Neutrophil (primary cell): ENCODE results near the gene SULT4A1.

Experiments used
- H3K27ac ChIP-seq: fragments of 200-600 bp; sonication (generic); 2 replicates; pipeline ENCODE4 v1.5.1; 2016; ENCODE audit warnings: mild to moderate bottlenecking, moderate library complexity
- H3K27me3 ChIP-seq: fragments of 200-600 bp; sonication (generic); 2 replicates; pipeline ENCODE4 v1.6.0; 2016; ENCODE audit warnings: mild to moderate bottlenecking
- H3K36me3 ChIP-seq: fragments of 200-600 bp; sonication (generic); 2 replicates; pipeline ENCODE4 v1.5.1; 2017
- H3K4me1 ChIP-seq, 2 experiments: fragments of 200-600 bp in 1 of 2; sonication (generic) in 1 of 2; 1 replicate in 1 of 2; 2 replicates in 1 of 2; pipeline versions ENCODE4 v1.5.1 to v1.6.1; 2013 to 2016; ENCODE audit warnings: low read depth in 1 of 2, low read length in 1 of 2, mild to moderate bottlenecking in 1 of 2, moderate library complexity in 1 of 2; ENCODE audit not compliant: control insufficient read depth in 1 of 2, insufficient read depth in 1 of 2
- H3K4me3 ChIP-seq, 2 experiments: fragments of 200-600 bp in 1 of 2; sonication (generic) in 1 of 2; 1 replicate in 1 of 2; 2 replicates in 1 of 2; pipeline ENCODE4 v1.5.1; 2013 to 2016; ENCODE audit warnings: low read depth in 1 of 2, low read length in 1 of 2, mild to moderate bottlenecking in 1 of 2, moderate library complexity in 1 of 2
- H3K9me3 ChIP-seq: fragments of 200-600 bp; sonication (generic); 2 replicates; pipeline ENCODE4 v1.5.1; 2016
- TF ChIP-seq, protein P1 (sequence below): fragments of 200-600 bp; sonication (generic); IDR thresholded peaks from 2 replicates; pipeline ENCODE4 v1.5.1; 2016; ENCODE audit warnings: antibody characterized with exemption

The SULT4A1 gene

DNA sequence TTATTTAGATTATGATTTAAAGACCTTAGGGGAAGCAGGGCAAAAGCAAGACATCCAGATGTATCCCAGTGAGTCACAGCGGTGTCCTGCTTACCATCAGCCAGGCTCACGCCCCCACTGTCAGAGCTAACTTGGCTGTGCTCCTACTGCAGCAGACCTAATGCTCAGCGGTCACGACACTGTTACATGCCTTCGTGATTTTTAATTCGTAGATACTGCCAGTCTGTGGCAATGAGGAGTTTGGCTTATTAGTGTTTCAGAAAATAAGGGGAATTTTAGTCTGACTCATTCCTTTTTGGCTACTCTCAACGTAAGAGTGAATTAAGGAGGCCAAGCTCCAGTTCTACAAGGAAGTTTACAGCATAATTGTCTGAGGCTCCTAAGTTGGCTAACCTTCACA is 72.9 kb downstream of the SULT4A1 start:
- H3K36me3 ChIP-seq, result no peaks in the 10 kb centered on the region

DNA sequence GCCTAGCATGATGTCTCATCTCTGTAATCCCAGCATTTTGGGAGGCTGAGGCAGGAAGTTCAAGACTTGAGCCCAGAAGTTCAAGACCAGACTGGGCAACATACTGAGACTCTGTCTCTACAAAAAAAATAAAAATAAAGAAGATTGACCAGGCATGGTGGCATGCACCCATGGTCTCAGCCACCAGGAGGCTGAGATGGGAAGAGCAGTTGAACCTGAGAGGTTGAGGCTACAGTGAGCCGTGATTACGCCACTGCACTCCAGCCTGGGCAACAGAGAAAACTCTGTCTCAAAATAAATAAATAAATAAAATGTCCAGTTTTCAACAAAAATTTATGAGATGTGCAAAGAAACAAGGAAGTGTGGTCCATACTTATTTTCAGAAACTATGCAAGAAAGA is 78.5 kb downstream of the SULT4A1 start:
- H3K4me1 ChIP-seq, result no peaks in the 10 kb centered on the region
- no peaks in the 10 kb centered on the region for H3K36me3 ChIP-seq
- peaks cover 8% of the 10 kb centered on the region for H3K27me3 ChIP-seq
- TF ChIP-seq, protein P1, sequence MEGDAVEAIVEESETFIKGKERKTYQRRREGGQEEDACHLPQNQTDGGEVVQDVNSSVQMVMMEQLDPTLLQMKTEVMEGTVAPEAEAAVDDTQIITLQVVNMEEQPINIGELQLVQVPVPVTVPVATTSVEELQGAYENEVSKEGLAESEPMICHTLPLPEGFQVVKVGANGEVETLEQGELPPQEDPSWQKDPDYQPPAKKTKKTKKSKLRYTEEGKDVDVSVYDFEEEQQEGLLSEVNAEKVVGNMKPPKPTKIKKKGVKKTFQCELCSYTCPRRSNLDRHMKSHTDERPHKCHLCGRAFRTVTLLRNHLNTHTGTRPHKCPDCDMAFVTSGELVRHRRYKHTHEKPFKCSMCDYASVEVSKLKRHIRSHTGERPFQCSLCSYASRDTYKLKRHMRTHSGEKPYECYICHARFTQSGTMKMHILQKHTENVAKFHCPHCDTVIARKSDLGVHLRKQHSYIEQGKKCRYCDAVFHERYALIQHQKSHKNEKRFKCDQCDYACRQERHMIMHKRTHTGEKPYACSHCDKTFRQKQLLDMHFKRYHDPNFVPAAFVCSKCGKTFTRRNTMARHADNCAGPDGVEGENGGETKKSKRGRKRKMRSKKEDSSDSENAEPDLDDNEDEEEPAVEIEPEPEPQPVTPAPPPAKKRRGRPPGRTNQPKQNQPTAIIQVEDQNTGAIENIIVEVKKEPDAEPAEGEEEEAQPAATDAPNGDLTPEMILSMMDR, result no peak
- no peaks in the 10 kb centered on the region for H3K9me3 ChIP-seq
- no peak overlapping the region for H3K27ac ChIP-seq
- no peak overlapping the region for H3K4me3 ChIP-seq

More for the DNA sequence above, 72.9 kb downstream of the SULT4A1 start:
- TF ChIP-seq, protein P1, result no peak
- H3K4me1 ChIP-seq, result no peaks in the 10 kb centered on the region
- peaks cover 15% of the 10 kb centered on the region for H3K27me3 ChIP-seq
- no peaks in the 10 kb centered on the region for H3K9me3 ChIP-seq
- no peak overlapping the region for H3K27ac ChIP-seq
- H3K4me3 ChIP-seq, result no peak overlapping the region

DNA sequence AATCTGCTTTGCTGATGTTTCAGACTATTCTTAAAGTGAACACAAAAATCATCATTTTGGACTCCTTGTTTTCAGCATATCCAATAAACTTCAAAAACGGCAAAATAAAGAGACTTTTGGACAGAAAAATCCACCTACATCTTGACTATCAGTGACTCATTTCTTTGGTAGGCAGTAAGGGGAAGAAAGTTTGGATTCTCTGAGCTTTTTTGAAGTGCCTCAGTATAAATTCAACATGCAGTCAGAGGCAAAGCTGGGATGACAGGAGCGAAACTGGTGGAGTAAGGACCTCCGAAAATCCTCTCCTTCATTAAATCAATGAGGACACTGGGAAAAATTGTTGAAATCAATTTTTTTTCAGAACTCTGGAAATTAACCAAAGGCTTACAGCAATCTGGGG is 79.9 kb downstream of the SULT4A1 start:
- Histone ChIP-seq H3K4me3 (no peak overlapping the region), H3K4me1 (no peaks in the 10 kb centered on the region), H3K27ac (no peak overlapping the region), H3K27me3 (peaks cover 7% of the 10 kb centered on the region), H3K36me3 (no peaks in the 10 kb centered on the region), H3K9me3 (no peaks in the 10 kb centered on the region)
- TF ChIP-seq, protein P1, result no peak

DNA sequence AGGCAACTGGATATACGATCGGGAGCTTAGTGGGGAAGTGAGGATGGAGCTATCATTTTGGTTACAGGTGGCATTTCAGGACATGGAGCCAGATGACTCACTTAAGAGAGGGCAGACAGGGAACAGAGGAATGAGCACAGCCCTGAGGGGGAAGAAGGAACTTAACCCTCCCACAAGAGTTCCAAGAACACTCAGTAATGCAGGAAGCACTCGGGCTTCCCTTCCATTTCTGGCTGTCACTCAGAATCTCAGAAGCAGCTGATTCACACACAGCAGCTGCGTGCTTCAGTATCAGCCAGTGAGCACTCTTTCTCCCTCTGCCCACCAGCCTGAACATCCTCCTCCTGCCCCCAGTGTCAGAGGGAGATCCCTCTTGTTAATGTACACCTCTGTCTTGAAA is 85.0 kb downstream of the SULT4A1 start:
- H3K4me3 ChIP-seq, result no peak overlapping the region
- peaks cover 7% of the 10 kb centered on the region for H3K27me3 ChIP-seq
- no peaks in the 10 kb centered on the region for H3K9me3 ChIP-seq
- H3K4me1 ChIP-seq, result no peaks in the 10 kb centered on the region
- H3K27ac ChIP-seq, result no peak overlapping the region
- TF ChIP-seq, protein P1, result no peak
- no peaks in the 10 kb centered on the region for H3K36me3 ChIP-seq

DNA sequence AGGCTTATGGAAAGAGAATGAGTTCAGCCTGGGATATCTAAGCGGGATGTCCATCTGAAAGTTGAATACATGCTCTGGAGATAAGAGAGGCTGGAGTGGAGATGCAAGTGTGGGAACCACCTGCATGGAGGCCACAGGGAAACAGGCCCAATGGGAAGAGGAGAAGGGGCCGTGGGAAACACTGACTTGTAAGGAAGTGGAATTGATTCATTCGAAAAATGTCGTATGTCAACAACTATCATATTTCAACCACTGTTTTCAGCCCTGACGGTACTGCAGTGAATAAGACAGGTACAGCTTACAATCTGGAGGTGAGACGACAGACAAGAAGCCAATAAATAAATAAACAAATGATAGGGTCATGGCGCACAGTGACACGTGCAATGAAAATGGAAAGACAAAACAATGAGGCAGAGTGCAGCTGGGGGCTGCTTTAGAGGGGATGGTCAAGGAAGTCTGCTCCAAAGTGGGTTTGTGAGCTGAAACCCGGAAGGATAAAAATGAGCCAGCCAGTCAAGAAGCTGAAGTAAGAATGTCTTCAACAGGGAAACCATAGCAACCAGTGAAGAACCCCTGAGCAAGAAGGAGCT is 86.1 kb downstream of the SULT4A1 start:
- H3K36me3 ChIP-seq, result no peaks in the 10 kb centered on the region
- H3K27me3 ChIP-seq, result peaks cover 7% of the 10 kb centered on the region
- H3K27ac ChIP-seq, result no peak overlapping the region
- no peaks in the 10 kb centered on the region for H3K4me1 ChIP-seq
- H3K4me3 ChIP-seq, result no peak overlapping the region
- TF ChIP-seq, protein P1, result no peak
- no peaks in the 10 kb centered on the region for H3K9me3 ChIP-seq
